Skin of body (tissue), 2 donors: ENCODE results near the gene NPHP4. TPM values are rescaled to one million over a fixed set of nuclear protein-coding genes. Genes with fewer than 3 reads are reported as not detected.
A peak's percentile ranks its signal among the peaks of the same experiment; 100 is the strongest.
"Not testable (repeated sequence)": the region's sequence is repeated elsewhere in the genome, so short reads cannot be mapped to it uniquely, and the experiment has no call there.

Experiments used
- DNase-seq: peaks from one replicate; lab custom pipeline; 2025; lab: John Stamatoyannopoulos, UW
- total RNA-seq: library from RNA; depleted of rRNA; stranded (reverse); fragments of >200 nt; gene quantifications from one replicate; pipeline ENCODE4 v1.2.3, GENCODE V29; 2014

The NPHP4 gene
- total RNA-seq, 1 donor from 2014 or later: 9.0 TPM

DNA sequence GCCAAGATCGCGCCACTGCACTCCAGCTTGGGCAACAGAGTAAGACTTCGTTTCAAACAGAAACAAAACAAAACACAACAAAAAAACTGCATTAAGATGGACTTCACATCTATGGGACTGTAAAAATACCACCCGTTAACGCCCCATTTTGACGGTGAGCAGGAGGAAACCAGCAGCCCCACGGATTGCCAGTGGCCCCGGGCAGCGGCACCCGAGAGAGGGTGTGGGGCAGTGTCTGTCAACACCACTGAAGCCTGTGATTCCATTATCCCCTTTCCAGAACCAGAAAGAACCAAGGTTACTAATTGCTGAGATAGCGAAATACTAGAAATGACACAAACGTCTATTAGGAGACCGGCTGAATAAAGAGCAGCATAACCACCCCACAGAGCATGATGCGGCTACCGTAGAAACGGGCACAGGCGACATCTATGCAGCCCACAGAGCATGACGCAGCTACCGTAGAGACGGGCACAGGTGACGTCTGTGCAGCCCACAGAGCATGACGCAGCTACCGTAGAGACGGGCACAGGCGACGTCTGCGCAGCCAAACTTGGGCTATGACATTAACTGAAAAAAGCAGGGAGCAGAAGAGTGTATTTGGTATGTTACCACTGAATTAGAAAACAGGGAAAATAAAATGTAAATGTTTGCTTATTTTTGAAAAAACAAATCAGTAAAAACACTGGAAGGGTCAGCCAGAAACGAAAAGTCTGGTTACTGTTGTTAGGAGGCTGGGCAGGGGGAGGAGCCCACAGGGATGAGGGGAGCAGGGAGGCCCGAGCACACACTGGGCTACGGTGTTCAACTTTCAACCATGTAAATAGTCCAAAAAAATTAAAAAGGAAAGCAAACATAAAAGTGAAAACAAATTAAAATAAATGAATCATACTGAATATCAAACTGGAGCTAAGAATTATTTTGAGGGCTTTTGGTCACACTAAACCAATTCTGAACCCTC, 96.5 kb downstream of the NPHP4 start:
- DNase-seq: no peak

DNA sequence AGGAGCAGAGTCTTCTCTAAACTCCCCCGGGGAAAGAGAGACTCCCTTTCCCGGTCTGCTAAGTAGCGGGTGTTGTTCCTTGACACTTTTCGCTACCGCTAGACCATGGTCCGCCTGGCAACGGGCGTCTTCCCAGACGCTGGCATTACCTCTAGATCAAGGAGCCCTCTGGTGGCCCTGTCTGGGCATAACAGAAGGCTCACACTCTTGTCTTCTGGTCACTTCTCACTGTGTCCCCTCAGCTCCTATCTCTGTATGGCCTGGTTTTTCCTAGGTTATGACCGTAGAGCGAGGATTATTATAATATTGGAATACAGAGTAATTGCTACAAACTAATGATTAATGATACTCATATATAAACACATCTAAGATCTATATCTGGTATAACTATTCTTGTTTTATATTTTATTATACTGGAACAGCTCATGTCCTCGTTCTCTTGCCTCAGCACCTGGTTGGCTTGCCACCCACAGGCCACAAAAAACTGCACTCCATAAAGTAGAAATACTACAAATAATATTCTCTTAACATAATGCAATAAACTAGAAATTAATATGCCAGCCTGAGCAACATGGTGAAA, 98.4 kb downstream of the NPHP4 start:
- DNase-seq: not testable (repeated sequence)

DNA sequence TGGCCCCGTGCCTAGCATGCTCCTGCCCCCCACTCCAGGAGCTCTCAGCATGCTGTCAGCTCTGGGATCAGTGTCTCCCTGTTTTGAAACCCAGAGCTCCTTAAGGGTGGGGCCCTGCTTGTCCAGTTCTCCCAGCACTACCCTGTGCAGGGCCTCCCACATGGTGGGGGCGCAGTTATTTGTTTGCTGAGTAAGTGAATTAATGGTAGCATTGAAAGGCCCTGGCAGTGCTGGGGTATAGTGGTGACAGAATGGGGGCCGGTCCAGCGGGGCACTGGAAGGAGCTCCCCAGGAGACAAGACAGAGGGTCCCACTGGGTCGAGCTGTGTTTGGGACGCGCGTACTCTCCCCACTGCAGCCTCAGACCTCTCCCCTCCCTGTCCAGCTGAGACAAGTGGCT, 99.9 kb downstream of the NPHP4 start:
- no peak for DNase-seq

DNA sequence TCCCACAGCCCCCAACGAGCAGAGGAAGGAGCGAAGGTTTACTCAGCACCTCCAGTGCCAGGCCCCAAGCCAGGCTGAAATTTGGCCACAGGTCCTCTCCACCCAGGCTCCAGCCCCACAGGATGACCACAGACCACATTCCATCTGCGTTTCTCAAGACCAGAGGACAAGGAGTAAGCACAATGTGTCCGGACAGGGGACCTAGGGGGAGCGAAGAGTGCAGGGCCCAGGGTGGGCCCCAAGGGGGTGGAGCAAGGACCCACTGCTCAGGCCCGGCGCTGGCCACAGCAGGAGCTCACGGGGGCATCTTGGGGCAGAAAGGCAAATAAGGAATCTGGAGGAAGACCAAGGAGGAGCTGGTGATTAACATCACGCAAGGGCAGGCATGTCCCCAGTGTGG, 100.5 kb downstream of the NPHP4 start:
- no peak for DNase-seq

DNA sequence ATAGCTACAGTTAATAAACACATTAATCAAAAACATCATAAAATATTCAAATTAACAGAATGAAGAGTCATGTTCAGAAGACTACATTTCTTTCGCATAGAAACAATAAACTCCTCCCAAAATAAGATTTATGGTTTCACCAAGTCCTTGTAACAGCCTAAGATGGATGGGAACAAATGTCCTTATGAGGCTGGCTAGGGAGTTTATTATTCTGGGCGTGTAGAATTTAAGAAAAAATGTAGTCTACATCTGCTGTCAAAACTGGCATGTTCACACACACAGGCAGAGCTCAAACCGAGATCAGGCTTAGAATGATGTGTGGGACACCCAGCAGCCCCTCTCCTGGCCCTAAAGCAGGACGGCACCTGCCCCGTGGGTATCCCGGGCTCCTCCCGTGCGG, 101.1 kb downstream of the NPHP4 start:
- peak; percentile 33 for DNase-seq

DNA sequence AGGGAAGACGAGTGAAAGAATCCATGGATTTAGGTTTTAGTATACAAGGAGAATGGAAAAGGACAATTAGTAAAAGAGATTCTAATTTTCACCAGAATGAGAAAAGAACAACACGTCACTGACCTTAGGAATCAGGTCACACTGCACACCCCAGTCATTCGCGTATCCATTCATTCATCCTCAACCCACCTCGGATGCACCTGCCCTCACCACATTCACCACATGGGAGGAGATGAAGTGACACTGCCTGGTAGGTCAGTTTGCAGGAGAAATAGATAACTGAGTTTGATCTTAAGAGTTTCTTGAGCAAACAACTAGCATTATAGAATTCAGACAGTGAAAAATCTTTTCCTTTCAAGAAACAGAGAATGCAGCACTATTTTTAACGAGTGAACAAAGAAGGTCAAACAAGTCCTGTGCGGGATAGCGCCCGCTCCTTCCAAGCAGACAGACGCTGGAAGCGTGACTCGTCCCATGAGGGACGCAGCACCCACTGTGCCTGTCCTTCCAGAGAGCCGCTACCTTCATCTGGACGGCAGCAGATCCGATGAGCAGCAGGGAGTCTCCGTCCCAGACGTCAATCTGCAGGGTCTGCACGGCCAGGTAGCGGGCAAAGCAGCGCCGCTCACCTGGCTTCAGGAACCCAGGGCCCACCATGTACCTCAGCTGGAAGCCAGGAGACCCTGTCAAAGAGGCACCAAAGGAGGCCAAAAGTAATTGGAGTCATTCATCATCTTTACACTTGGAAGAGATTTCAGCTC, 101.7 kb downstream of the NPHP4 start:
- no peak for DNase-seq

DNA sequence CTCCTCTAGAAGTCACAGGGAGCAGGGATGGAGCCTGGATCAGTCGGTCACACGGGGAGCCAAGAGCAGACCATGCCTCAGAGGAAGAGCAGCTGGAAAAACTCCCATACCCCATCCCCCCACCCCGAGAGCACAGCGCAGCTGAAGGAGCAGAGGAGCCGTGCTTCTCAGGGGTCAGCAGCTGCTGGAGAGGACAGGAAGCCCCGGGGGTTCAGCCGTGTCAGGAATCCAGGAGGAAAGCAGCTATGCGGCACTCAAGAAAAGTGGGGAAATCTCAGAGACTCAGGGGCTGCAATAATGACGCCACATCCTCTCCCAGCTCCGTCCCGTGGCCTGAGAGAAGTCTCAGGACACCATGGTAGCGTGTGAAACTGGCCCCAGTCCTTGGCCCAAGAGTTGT, 102.3 kb downstream of the NPHP4 start:
- peak; percentile 19 for DNase-seq

DNA sequence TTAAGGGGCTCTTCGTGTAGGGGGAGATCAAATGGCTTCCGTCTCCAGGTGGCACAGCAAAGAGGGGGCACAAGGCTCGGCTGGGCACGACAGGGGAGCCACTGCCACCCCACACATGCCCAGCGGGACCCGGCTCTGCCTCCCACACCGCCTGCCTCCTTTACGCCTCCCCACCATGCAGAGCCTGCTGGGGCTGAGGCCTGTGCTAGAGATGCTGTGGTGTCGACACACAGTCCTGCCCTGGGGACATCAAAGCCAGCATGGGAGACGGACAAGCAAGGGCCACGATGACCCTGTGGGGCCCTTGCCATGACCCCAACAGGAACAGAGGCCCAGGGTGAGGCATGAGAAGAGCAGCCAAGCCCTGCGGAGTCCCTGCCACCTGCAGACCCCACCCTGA, 102.8 kb downstream of the NPHP4 start:
- no peak for DNase-seq

DNA sequence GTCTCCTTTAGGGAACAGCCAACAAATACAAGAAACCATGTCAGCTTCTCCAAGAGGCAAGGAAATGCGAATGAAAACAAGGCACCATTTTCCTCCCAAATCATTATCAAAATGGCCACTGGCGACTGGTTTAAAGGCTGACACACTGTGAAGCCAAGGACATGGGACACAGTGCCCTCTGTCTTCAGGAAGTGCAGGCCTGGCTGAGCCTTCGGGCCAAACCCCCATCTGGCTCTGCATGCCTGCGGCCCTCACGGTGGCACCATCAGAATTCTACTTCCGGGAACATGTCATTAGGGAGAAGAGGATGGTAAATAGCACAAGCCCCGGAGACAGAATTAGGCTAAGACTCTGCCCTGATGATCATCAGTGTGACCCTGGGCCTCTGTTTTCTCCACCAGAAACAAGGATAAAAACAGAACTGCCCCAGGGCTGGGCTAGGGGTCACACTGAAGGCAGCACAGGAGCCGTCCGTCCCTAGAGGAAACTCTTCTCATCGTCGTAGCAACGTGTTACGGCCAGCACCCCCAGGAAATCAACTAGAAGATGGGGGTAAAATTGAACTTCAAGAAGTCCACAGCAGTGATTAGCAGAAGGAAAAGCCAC, 103.5 kb downstream of the NPHP4 start:
- DNase-seq: no peak

DNA sequence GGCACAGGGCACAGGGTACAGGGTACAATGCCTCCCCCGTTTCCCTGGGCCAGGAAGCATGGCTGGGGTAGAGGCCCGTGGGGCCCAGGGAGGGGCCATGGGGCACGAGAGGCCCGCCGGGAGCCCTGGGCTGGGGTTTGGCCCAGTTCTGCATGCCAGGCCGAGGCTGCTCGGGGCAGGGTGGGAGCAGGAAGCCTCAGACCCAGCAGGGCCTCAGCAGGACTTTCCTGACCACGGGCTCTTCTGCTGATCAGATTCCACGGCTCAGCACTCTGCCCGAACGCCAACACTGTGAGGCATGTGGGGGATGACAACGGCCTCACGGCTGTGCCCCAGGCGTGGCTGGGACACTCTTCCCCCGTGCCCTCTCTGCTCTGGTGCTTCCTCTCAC, 104.3 kb downstream of the NPHP4 start:
- DNase-seq: no peak

DNA sequence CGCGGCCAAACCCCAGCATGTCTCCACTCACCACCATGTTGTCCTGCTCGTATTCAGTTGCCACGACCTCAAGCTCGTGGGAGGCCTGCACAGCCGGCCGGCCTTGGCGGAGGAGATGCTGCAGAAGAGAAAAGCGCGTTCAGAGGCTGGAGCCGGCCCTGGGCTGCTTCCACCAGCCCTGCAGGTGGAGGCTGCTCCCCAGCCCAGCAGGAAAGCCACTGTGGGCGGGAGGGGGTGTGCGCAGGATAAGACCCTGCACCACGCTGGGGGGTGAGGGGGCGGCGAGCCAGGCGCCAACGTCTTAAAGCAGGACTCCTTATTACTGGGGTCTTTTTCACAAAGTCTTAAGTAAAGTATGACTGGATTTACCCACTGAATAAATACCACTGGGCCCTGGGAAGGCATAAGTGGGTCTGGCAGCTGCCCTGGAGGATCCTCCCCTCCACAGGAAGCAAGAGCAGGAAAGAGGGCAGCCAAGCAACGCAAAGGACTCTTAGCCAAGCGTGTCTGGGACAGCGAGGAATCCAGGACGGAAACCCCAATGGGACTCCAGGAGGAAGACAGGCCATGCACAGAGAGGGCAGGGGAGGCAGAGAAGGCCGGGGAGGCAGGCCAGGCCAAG, 104.8 kb downstream of the NPHP4 start:
- DNase-seq: no peak

DNA sequence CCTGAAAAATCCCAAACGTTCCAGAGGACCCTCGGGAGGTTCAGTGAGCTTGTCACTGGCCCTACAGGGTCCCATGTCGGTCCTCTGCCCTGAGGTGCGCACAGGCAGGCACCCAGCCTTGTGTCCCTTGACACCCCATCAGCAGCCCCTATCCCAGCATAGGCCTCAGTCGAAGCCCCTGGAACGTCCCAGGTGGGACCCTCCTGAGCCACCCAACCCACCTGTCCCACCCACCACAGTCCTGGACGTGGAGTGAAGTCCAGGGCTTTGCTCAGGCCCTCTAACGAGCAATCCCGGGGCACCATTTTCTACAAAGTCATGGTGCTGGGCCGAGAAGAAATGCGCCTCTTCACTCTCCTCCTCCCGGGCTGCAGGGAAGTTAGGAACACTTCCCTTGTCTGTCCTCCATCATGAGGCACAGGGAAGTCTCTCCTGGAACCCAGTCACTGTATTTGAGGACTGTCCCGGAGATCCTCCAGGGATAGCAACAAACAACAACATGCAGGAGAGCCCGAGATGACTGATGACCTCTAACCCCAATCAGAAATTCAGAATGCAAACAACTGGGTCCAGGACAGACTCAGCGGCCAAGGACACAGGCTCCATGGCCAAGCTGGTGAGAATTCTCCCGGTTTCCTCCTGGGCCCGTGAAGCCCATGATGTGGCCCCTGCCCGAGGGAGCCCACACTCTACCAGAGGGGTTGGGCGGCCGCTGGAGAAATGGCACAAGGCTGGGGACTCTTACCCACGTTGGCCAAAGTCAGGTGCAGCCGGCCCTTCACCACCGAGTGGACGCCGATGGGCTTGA, 105.5 kb downstream of the NPHP4 start:
- DNase-seq: no peak

DNA sequence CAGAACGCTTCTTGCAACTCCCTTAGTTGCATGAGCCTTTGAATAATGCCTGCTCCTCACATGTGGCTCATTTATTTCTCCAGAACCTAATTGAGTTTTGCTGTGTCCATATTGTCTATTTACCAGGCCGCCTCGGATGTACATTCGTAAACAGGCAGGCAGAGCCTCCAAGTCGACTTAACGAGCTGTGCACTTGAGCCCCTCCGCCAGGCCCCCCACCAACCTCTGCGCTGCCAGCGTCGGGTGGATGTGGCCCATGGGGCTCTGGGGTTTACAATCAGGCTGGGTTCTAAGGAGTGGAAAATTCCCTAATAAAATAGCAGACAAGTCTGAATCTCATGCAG, 106.1 kb downstream of the NPHP4 start:
- no peak for DNase-seq

DNA sequence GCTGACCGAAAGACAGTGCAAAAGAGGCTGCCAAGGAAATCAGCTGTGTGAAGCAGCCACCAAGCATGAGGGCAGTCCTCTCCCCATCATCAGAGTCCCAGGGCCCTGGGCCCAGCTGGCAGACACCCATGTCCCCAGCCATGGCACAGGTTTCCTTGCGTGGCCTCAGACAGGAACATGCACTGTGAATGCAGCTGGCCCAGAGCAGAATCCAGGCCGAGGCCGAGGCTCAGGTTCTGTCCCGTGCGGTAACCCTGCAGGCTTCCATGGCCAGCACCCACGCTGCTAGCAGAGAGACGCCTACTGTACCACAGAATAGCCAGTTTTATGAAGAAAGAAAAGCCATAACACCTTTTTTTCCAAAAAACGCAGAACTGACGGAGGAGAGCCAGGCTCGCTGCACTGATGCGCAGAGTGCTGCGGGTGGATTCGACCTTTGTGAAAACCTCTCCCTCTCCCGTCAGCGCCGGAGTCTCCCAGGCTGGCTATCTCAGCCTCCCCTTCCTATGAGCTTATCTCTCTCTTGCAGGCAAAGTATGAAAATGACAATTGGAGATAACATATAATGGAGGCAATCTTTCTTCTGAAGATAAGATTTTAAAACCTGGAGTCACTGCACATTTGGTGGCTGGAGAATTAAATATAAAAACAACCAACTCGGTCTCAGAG, 106.6 kb downstream of the NPHP4 start:
- DNase-seq: no peak

DNA sequence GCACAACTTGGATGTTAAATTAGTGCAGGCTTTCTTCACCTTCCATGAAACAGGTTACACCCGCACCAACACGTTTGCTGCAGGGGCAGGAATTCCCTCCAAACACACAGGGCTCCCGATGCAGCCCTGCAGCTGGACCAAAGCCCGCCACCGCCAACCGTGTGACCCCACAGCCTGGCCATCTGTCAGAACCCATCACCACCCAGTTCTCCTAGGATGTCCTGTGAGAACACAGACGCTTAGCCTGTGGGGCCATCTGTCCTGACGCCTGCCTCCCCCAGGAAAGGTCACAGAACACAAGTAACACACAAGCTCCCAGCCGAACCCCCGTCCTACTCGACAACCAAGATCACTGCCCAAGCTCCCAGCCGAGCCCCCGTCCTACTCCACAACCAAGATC, 108.1 kb downstream of the NPHP4 start:
- no peak for DNase-seq

DNA sequence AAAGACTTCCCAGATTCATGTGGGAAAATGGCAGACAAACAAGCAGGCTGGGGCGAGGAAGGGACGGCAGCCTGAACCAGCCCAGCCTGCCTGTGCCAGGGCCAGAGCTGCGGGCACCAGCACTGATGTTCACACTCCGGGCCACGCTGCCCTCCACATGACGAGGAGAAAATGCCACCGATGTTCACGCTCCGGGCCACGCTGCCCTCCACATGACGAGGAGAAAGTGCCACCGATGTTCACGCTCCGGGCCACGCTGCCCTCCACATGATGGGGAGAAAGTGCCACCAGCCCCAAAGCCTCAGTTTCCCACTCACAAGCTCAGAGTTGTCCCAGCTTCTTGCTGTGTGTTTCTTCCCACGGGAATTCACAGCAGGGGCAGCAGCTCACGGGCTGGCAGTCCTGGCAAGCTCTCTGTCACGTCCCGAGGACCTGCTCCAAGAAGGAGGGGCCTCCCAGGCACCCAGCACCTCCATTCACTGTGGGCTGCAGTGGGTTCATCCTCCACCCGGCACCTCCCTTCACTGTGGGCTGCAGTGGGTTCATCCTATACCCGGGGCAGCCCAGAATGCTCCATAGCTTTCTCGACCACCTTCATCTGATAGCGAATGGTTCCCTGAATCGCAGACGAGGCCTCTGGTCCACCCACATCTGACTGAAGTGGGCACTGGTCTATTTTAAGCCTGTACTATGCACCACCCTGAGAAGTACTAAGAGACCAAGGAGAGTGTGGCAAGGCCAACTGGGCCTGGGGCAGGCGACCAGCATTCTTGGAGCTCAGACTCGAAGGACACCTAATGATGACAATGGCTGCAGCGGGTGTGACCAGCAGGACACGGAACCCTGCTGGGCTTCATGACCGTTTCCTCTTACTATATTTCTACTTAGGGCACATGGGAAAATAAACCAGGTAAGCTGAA, 108.8 kb downstream of the NPHP4 start:
- no peak for DNase-seq

DNA sequence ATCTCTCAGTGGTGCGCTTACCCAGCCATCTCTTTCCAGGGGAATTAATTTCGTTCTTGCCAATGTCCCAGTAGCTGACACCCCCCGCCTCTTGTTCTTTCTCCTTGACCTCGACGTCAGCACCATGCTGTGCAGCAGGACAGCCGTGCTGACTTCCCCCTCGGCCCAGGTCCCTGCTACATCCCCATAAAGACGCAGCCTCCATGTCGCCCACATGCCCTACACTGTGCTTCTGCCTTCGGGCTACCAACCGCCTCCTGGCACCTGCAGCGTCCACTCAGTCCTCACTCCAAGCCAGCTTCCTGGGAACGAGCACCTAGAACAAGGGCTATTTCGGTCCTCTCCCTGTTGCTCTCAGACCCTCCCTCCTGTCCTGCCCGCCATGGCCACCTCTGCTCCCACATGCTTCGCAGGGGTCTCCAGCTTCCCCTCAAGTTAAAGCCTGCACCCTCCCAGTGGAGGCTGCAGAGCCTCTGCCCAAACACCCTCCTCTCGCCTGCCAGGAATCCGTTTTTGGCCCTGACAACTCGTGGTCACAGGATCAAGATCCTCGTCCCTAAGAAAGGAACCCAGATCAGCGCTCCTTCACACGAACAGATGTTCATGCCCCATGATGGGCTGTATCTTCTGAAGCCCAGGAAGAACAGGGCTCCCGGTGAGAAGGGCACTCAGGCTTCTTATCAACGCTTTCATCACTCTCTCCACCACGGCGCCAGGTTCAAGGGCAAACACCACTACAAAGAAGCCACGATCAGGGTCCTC, 109.7 kb downstream of the NPHP4 start:
- DNase-seq: no peak

DNA sequence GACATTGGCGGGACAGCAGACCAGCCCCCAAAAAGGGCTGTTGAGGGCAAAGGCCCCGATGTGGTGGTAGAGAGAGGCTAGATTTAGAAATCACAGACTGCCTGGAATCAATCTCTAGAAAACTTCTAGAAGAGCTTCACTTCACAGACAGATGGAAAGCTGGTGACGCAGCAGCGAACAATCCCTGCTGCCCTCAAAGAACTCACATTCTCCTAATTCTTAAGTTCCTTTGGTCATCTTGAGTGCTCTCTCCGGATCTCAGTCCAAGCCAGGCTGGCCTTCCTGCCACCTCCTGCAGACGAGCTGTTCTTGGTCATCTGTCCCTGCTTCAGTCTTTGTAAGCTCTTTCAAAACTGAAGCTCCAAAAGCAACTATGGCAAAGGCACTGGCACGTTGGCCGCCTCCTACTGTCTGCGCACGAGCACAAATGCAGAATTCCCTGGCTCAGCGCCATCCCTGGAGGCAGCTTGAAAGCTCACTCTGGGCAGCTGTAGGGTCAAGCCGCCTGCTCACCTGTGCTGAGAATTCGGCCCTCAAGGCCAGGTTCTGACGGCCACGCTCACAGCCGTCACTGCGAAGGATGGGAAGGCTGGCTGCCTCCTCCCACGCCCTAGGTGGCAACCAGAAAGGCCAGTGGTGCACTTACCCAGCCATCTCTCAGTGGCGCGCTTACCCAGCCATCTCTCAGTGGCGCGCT, 110.6 kb downstream of the NPHP4 start:
- no peak for DNase-seq
